GM06990 (cell line): ENCODE measurements around the gene TTC7B.
"Not testable (repeated sequence)": the region's sequence is repeated elsewhere in the genome, so short reads cannot be mapped to it uniquely, and the experiment has no call there.

Experiments used
- DNase-seq: peaks from one replicate; pipeline ENCODE4 v3.0.0-alpha.2; 2011; ENCODE audit not compliant: insufficient read length; ENCODE audit errors: extremely low read depth
- H3K27me3 ChIP-seq: replicated peaks from 2 replicates; pipeline ENCODE4 v1.6.0; 2011; ENCODE audit warnings: low read length; ENCODE audit not compliant: control insufficient read depth, insufficient read depth
- H3K36me3 ChIP-seq: 2 replicates; pipeline ENCODE4 v1.5.1; 2011; ENCODE audit warnings: low read length; ENCODE audit not compliant: control insufficient read depth, insufficient read depth
- H3K4me3 ChIP-seq: replicated peaks from 2 replicates; pipeline ENCODE4 v1.5.1; 2011; ENCODE audit warnings: low read depth, mild to moderate bottlenecking, control low read depth, low read length
- CTCF ChIP-seq: IDR thresholded peaks from 2 replicates; pipeline ENCODE4 v1.5.1; 2011; ENCODE audit warnings: low read length, control low read depth, mild to moderate bottlenecking, inconsistent platforms; ENCODE audit not compliant: insufficient read depth, poor library complexity, severe bottlenecking

The TTC7B gene

DNA sequence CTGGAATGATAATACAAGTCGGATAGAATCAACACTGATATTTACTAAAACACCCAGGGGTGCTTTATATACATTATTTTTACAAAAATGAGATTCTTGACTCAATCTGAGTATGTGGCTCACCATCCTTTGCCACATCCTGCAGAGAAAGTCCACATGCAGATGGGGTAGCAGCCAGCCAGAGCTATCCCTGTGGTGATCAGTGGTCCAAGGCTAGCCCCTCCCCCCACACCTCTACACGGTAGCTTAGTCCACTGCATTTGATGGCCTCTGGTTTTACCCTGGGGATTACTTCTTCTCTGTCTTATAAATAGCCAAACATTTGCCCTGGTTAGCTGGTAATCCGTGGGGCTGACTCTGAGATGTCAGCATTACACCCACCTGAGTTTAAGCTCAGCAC, 28.1 kb upstream of the TTC7B start:
- H3K36me3 ChIP-seq, result no peaks in the 10 kb centered on the region
- no peaks in the 10 kb centered on the region for H3K27me3 ChIP-seq
- DNase-seq, result no peak
- TF ChIP-seq CTCF, result no peak
- no peak overlapping the region for H3K4me3 ChIP-seq

DNA sequence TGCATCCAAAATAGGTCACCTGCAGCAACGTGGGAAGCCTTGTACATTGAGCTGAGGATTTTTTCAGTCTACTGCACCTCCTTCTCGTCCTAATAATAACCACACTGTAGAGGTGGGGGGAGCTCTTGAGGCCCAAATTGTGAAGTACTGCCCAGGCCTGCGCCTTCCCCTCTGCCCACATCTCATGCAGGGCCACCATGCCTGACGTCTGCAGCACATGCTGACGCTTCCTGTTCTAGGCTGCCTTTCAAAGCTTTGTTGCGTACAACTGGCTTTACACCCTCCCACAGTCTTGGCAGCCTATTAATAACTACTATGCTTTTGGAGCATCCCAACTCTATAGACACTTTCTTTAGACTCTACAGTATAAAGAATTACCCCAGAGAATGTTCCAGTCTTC, 26.5 kb upstream of the TTC7B start:
- H3K27me3 ChIP-seq, result no peaks in the 10 kb centered on the region
- H3K4me3 ChIP-seq, result no peak overlapping the region
- DNase-seq, result no peak
- H3K36me3 ChIP-seq, result no peaks in the 10 kb centered on the region
- TF ChIP-seq CTCF, result no peak

- H3K36me3 ChIP-seq, H3K27me3 ChIP-seq, H3K4me3 ChIP-seq, DNase-seq: not testable (repeated sequence)
These were observed 24.4 kb upstream of the TTC7B start for GRCh38 chr14:90840667-90841066.

- no peak overlapping the region for H3K4me3 ChIP-seq
- no peak for TF ChIP-seq CTCF
These were observed 23.6 kb upstream of the TTC7B start for GRCh38 chr14:90839889-90840266.

GRCh38 chr14:90839024-90839888, 23.0 kb upstream of the TTC7B start:
- Histone ChIP-seq H3K36me3 (no peaks in the 10 kb centered on the region), H3K27me3 (no peaks in the 10 kb centered on the region), H3K4me3 (no peak overlapping the region)
- no peak for DNase-seq
- no peak for TF ChIP-seq CTCF

More at GRCh38 chr14:90839889-90840266, 23.6 kb upstream of the TTC7B start:
- DNase-seq, result no peak
- H3K27me3 ChIP-seq, result no peaks in the 10 kb centered on the region
- no peaks in the 10 kb centered on the region for H3K36me3 ChIP-seq

GRCh38 chr14:90838531-90838930, 22.3 kb upstream of the TTC7B start:
- H3K36me3 ChIP-seq, DNase-seq, H3K27me3 ChIP-seq, H3K4me3 ChIP-seq: not testable (repeated sequence)

DNA sequence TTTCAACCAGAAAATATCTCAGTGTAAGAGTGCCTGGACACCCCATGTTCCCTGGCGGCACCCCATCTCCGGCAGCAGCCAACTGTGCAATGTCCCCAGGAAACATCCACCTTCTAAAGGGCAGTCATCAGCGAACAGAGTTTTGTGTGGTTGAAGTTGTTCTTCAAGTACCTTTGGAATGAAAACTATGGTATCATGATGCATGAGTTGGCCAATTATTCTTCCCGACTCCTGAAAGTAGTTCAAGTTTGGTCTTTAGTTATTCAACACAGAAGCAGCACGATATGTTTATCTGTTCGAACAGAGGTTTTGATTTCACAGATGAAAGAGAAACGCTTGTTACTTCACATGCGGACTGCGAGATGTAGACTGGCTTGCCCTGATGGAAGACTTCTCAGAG, 21.1 kb upstream of the TTC7B start:
- H3K36me3 ChIP-seq, result no peaks in the 10 kb centered on the region
- H3K4me3 ChIP-seq, result no peak overlapping the region
- TF ChIP-seq CTCF, result no peak
- no peaks in the 10 kb centered on the region for H3K27me3 ChIP-seq
- no peak for DNase-seq
